Neural cell (in vitro differentiated cells): Measurements from ENCODE around the gene SLC16A3. TPM values are rescaled to one million over a fixed set of nuclear protein-coding genes. Genes with fewer than 3 reads are reported as not detected.

Experiments
- H2AFZ ChIP-seq: fragments of 200-600, 300-800 bp; sonication (generic), shearing (Covaris generic); 2 replicates; pipeline ENCODE4 v1.6.0; 2014; ENCODE audit warnings: low read depth, mild to moderate bottlenecking, antibody characterized with exemption, low read length, moderate library complexity
- H3F3A ChIP-seq: fragments of 200-600 bp; shearing (Covaris generic); 2 replicates; pipeline ENCODE4 v1.6.1; 2016; ENCODE audit warnings: mild to moderate bottlenecking, moderate library complexity, mixed read lengths, antibody characterized with exemption, low read length; ENCODE audit not compliant: insufficient read depth, poor library complexity, severe bottlenecking
- H3K27ac ChIP-seq: fragments of 200-600, 300-800 bp; sonication (generic), shearing (Covaris generic); 2 replicates; pipeline ENCODE4 v1.5.1; 2014; ENCODE audit warnings: mild to moderate bottlenecking, low read length, moderate library complexity
- H3K27me3 ChIP-seq: fragments of 300-800, 200-600 bp; sonication (generic), shearing (Covaris generic); 2 replicates; pipeline ENCODE4 v1.6.0; 2014; ENCODE audit warnings: mild to moderate bottlenecking, low read depth, low read length, moderate library complexity; ENCODE audit not compliant: insufficient read depth
- H3K36me3 ChIP-seq: fragments of 300-800, 200-600 bp; sonication (generic), shearing (Covaris generic); 2 replicates; pipeline ENCODE4 v1.5.1; 2014; ENCODE audit warnings: mild to moderate bottlenecking, antibody characterized with exemption, low read length, moderate library complexity; ENCODE audit not compliant: insufficient read depth
- H3K4me2 ChIP-seq: fragments of 300-800, 200-600 bp; sonication (generic), shearing (Covaris generic); 2 replicates; pipeline ENCODE4 v1.6.0; 2014; ENCODE audit warnings: mild to moderate bottlenecking, low read length
- H3K4me3 ChIP-seq: fragments of 300-800, 200-600 bp; sonication (generic), shearing (Covaris generic); 2 replicates; pipeline ENCODE4 v1.5.1; 2014; ENCODE audit warnings: mild to moderate bottlenecking, low read length, moderate library complexity
- H3K79me2 ChIP-seq: fragments of 200-600 bp; shearing (Covaris generic); replicated peaks from 2 replicates; pipeline ENCODE4 v1.6.0; 2014; ENCODE audit warnings: mild to moderate bottlenecking, low read length, moderate library complexity; ENCODE audit not compliant: insufficient read depth
- H3K9ac ChIP-seq: fragments of 300-800, 200-600 bp; sonication (generic), shearing (Covaris generic); 2 replicates; pipeline ENCODE4 v1.6.1; 2016; ENCODE audit warnings: mild to moderate bottlenecking, low read length, mixed read lengths
- H3K9me2 ChIP-seq: fragments of 200-600 bp; shearing (Covaris generic); 2 replicates; pipeline ENCODE4 v1.6.1; 2016; ENCODE audit warnings: mild to moderate bottlenecking, low read length, mixed read lengths; ENCODE audit not compliant: insufficient read depth
- H3K9me3 ChIP-seq: fragments of 200-600, 300-800 bp; sonication (generic), shearing (Covaris generic); 2 replicates; pipeline ENCODE4 v1.6.1; 2016; ENCODE audit warnings: mild to moderate bottlenecking, mixed run types, low read length, moderate library complexity, mixed read lengths
- H4K20me1 ChIP-seq: fragments of 200-600 bp; shearing (Covaris generic); 2 replicates; pipeline ENCODE4 v1.6.1; 2016; ENCODE audit warnings: mild to moderate bottlenecking, mixed run types; ENCODE audit not compliant: insufficient read depth
- CTCF ChIP-seq: fragments of 450-650 bp; IDR thresholded peaks from 2 replicates; pipeline ENCODE4 v1.5.1; 2014; ENCODE audit warnings: antibody characterized with exemption, mild to moderate bottlenecking, moderate library complexity; ENCODE audit not compliant: poor library complexity, severe bottlenecking
- EP300 ChIP-seq: fragments of 450-650 bp; conservative IDR thresholded peaks from 2 replicates; pipeline ENCODE4 v1.6.1; 2014; ENCODE audit warnings: antibody characterized with exemption, mild to moderate bottlenecking, moderate library complexity; ENCODE audit not compliant: poor library complexity, severe bottlenecking
- EZH2 ChIP-seq: fragments of 200-600, 300-800 bp; shearing (Covaris generic), sonication (generic); IDR thresholded peaks from 2 replicates; pipeline ENCODE4 v1.6.1; 2014; ENCODE audit warnings: antibody characterized with exemption, low read length, borderline replicate concordance, mild to moderate bottlenecking; ENCODE audit not compliant: insufficient read depth, poor library complexity, severe bottlenecking
- MXI1 ChIP-seq: fragments of 450-650 bp; conservative IDR thresholded peaks from 2 replicates; pipeline ENCODE4 v1.6.1; 2014; ENCODE audit warnings: antibody characterized with exemption, mild to moderate bottlenecking; ENCODE audit not compliant: poor library complexity, severe bottlenecking
- RAD21 ChIP-seq: fragments of 450-650 bp; conservative IDR thresholded peaks from 2 replicates; pipeline ENCODE4 v1.6.1; 2014; ENCODE audit warnings: antibody characterized with exemption, mild to moderate bottlenecking, moderate library complexity
- SMC3 ChIP-seq: fragments of 450-650 bp; conservative IDR thresholded peaks from 2 replicates; pipeline ENCODE4 v1.6.1; 2014; ENCODE audit warnings: antibody characterized with exemption, mild to moderate bottlenecking, moderate library complexity; ENCODE audit not compliant: poor library complexity
- TAF1 ChIP-seq: IDR thresholded peaks from 2 replicates; pipeline ENCODE4 v1.6.1; 2012; ENCODE audit warnings: low read depth
- polyA plus RNA-seq: library from polyadenylated mRNA; depleted of rRNA; stranded (reverse); fragments of >200 nt; gene quantifications from 2 replicates; pipeline ENCODE4 v1.2.3, GENCODE V29; 2014

The SLC16A3 gene
- polyA plus RNA-seq, 1 donor from 2014 or later: 0.56 TPM

- TF ChIP-seq RAD21 (no peak), MXI1 (no peak), EZH2 (no peak), SMC3 (no peak)
- H3F3A ChIP-seq: no peaks in the 10 kb centered on the region
- no peaks in the 10 kb centered on the region for H4K20me1 ChIP-seq
- no peak overlapping the region for H3K4me3 ChIP-seq
- no peak overlapping the region for H3K9ac ChIP-seq
- H3K27me3 ChIP-seq: peaks cover 45% of the 10 kb centered on the region
- no peak overlapping the region for H3K27ac ChIP-seq
- H3K4me2 ChIP-seq: no peak overlapping the region
- H3K9me2 ChIP-seq: no peaks in the 10 kb centered on the region
- H2AFZ ChIP-seq: no peak overlapping the region
- no peaks in the 10 kb centered on the region for H3K36me3 ChIP-seq
- H3K9me3 ChIP-seq: no peaks in the 10 kb centered on the region
- no peaks in the 10 kb centered on the region for H3K79me2 ChIP-seq
These were observed 1.8 kb upstream of the SLC16A3 start for GRCh38 chr17:82226809-82227628.

- Histone ChIP-seq H3K27ac (no peak overlapping the region), H2AFZ (no peak overlapping the region)
These were observed 1.1 kb upstream of the SLC16A3 start for GRCh38 chr17:82227629-82228277.

More at GRCh38 chr17:82227629-82228277, 1.1 kb upstream of the SLC16A3 start:
- Histone ChIP-seq H3K9me3 (no peaks in the 10 kb centered on the region), H3K27me3 (peaks cover 45% of the 10 kb centered on the region), H3K79me2 (no peaks in the 10 kb centered on the region), H3K4me3 (no peak overlapping the region), H3K9me2 (no peaks in the 10 kb centered on the region), H4K20me1 (no peaks in the 10 kb centered on the region), H3K9ac (no peak overlapping the region), H3F3A (no peaks in the 10 kb centered on the region), H3K4me2 (no peak overlapping the region), H3K36me3 (no peaks in the 10 kb centered on the region)
- TF ChIP-seq MXI1 (no peak), RAD21 (no peak), EP300 (no peak), CTCF (no peak), TAF1 (no peak), SMC3 (no peak)
